H9 (cell line): ENCODE measurements around the gene F3. TPM values are rescaled to one million over a fixed set of nuclear protein-coding genes. Genes with fewer than 3 reads are reported as not detected.

Source experiments
- DNase-seq: peaks from one replicate; pipeline ENCODE4 v3.0.0-alpha.2; 2017
- H2AFZ ChIP-seq: one replicate; pipeline ENCODE4 v1.6.1; 2013; ENCODE audit warnings: mild to moderate bottlenecking, low read length, control low read depth, moderate library complexity
- H2AK5ac ChIP-seq: 2 replicates; pipeline ENCODE4 v1.6.1; 2013; ENCODE audit warnings: low read length, control low read depth, mixed read lengths; ENCODE audit not compliant: insufficient read length
- H2BK120ac ChIP-seq: one replicate; pipeline ENCODE4 v1.6.1; 2013; ENCODE audit warnings: low read depth, mild to moderate bottlenecking, low read length, control low read depth, inconsistent platforms; ENCODE audit not compliant: poor library complexity, severe bottlenecking
- H2BK12ac ChIP-seq: 2 replicates; pipeline ENCODE4 v1.6.1; 2013; ENCODE audit warnings: low read length, control low read depth, mixed read lengths, low read depth; ENCODE audit not compliant: insufficient read length
- H2BK15ac ChIP-seq: 2 replicates; pipeline ENCODE4 v1.6.1; 2013; ENCODE audit warnings: low read depth, low read length, control low read depth
- H2BK20ac ChIP-seq: one replicate; pipeline ENCODE4 v1.6.1; 2013; ENCODE audit warnings: low read depth, mild to moderate bottlenecking, low read length, control low read depth, inconsistent platforms; ENCODE audit not compliant: poor library complexity, severe bottlenecking
- H2BK5ac ChIP-seq: 2 replicates; pipeline ENCODE4 v1.6.1; 2013; ENCODE audit warnings: low read length, control low read depth, mixed read lengths; ENCODE audit not compliant: insufficient read length
- H3K14ac ChIP-seq: 2 replicates; pipeline ENCODE4 v1.6.1; 2013; ENCODE audit warnings: low read length, control low read depth; ENCODE audit not compliant: insufficient read depth
- H3K18ac ChIP-seq: 2 replicates; pipeline ENCODE4 v1.6.1; 2013; ENCODE audit warnings: low read depth, mild to moderate bottlenecking, mixed read lengths, low read length, control low read depth; ENCODE audit not compliant: insufficient read length
- H3K23ac ChIP-seq: 2 replicates; pipeline ENCODE4 v1.6.1; 2013; ENCODE audit warnings: low read length, control low read depth, mixed read lengths, low read depth; ENCODE audit not compliant: insufficient read length
- H3K23me2 ChIP-seq: 2 replicates; pipeline ENCODE4 v1.6.1; 2013; ENCODE audit warnings: low read depth, mild to moderate bottlenecking, mixed read lengths, low read length, control low read depth; ENCODE audit not compliant: insufficient read length, poor library complexity, severe bottlenecking
- H3K27ac ChIP-seq: 2 replicates; pipeline ENCODE4 v1.5.1; 2013; ENCODE audit warnings: low read length, control low read depth, mixed read lengths, low read depth; ENCODE audit not compliant: insufficient read length
- H3K27me3 ChIP-seq: 2 replicates; pipeline ENCODE4 v1.6.1; 2013; ENCODE audit warnings: low read length, control low read depth, inconsistent platforms; ENCODE audit not compliant: insufficient read depth
- H3K4ac ChIP-seq: 2 replicates; pipeline ENCODE4 v1.6.1; 2013; ENCODE audit warnings: low read depth, mild to moderate bottlenecking, control low read depth, inconsistent platforms, low read length, moderate library complexity
- H3K4me1 ChIP-seq: 2 replicates; pipeline ENCODE4 v1.6.1; 2013; ENCODE audit warnings: low read length, control low read depth, inconsistent platforms; ENCODE audit not compliant: insufficient read depth
- H3K4me2 ChIP-seq: 2 replicates; pipeline ENCODE4 v1.6.1; 2013; ENCODE audit warnings: low read length, control low read depth, mixed read lengths; ENCODE audit not compliant: insufficient read length, insufficient read depth
- H3K56ac ChIP-seq: 2 replicates; pipeline ENCODE4 v1.6.1; 2013; ENCODE audit warnings: low read depth, mild to moderate bottlenecking, mixed read lengths, low read length, control low read depth; ENCODE audit not compliant: insufficient read length
- H3K79me1 ChIP-seq: 2 replicates; pipeline ENCODE4 v1.6.1; 2013; ENCODE audit warnings: low read depth, mild to moderate bottlenecking, moderate library complexity, low read length, control low read depth, inconsistent platforms; ENCODE audit not compliant: insufficient read depth, poor library complexity, severe bottlenecking
- H3K79me2 ChIP-seq: 2 replicates; pipeline ENCODE4 v1.6.1; 2013; ENCODE audit warnings: low read length, control low read depth, inconsistent platforms; ENCODE audit not compliant: insufficient read depth
- H3K9ac ChIP-seq: 2 replicates; pipeline ENCODE4 v1.6.1; 2013; ENCODE audit warnings: low read length, control low read depth, mixed read lengths; ENCODE audit not compliant: insufficient read length; ENCODE audit errors: extremely low read depth
- H3K9me3 ChIP-seq: one replicate; pipeline ENCODE4 v1.6.1; 2013; ENCODE audit warnings: low read depth, low read length, inconsistent platforms; ENCODE audit not compliant: control insufficient read depth
- H3T11ph ChIP-seq: one replicate; pipeline ENCODE4 v1.6.1; 2013; ENCODE audit warnings: mild to moderate bottlenecking, low read length, control low read depth, inconsistent platforms
- H4K20me1 ChIP-seq: one replicate; pipeline ENCODE4 v1.6.1; 2013; ENCODE audit not compliant: control insufficient read depth, insufficient read length, insufficient read depth
- H4K5ac ChIP-seq: 2 replicates; pipeline ENCODE4 v1.6.1; 2013; ENCODE audit warnings: low read depth, mild to moderate bottlenecking, mixed read lengths, low read length, control low read depth; ENCODE audit not compliant: insufficient read length
- H4K8ac ChIP-seq: replicated peaks from 2 replicates; pipeline ENCODE4 v1.6.1; 2013; ENCODE audit warnings: low read length, control low read depth, mixed read lengths, low read depth; ENCODE audit not compliant: insufficient read length
- H4K91ac ChIP-seq: 2 replicates; pipeline ENCODE4 v1.6.1; 2013; ENCODE audit warnings: low read depth, mild to moderate bottlenecking, moderate library complexity, mixed read lengths, low read length, control low read depth; ENCODE audit not compliant: insufficient read length
- H3K27ac Mint-ChIP-seq, 3 experiments: 2 replicates in 2 of 3; 3 replicates in 1 of 3; pipeline ENCODE4 v1.8.0; 2020 to 2021; ENCODE audit warnings: mixed read lengths in 3 of 3, mild to moderate bottlenecking in 1 of 3, moderate library complexity in 1 of 3
- H3K27me3 Mint-ChIP-seq: 2 replicates; pipeline ENCODE4 v1.8.0; 2021; ENCODE audit warnings: low read depth, mild to moderate bottlenecking, moderate library complexity, mixed read lengths
- H3K36me3 Mint-ChIP-seq, 3 experiments: 2 replicates in 2 of 3; 3 replicates in 1 of 3; pipeline ENCODE4 v1.8.0; 2020 to 2021; ENCODE audit warnings: low read depth in 3 of 3, mixed read lengths in 3 of 3; ENCODE audit not compliant: insufficient read depth in 1 of 3
- H3K4me1 Mint-ChIP-seq, 2 experiments: 2 replicates each; pipeline ENCODE4 v1.8.0; 2020; ENCODE audit warnings: mixed read lengths in 2 of 2
- H3K4me3 Mint-ChIP-seq, 2 experiments: 2 replicates in 1 of 2; 3 replicates in 1 of 2; pipeline ENCODE4 v1.8.0; 2020 to 2021; ENCODE audit warnings: mild to moderate bottlenecking in 2 of 2, mixed read lengths in 2 of 2, moderate library complexity in 1 of 2
- H3K9me3 Mint-ChIP-seq, 2 experiments: 2 replicates in 1 of 2; 3 replicates in 1 of 2; pipeline ENCODE4 v1.8.0; 2020; ENCODE audit warnings: mild to moderate bottlenecking in 2 of 2, mixed read lengths in 2 of 2, moderate library complexity in 1 of 2
- CTCF ChIP-seq: fragments of 200-600 bp; sonication (generic); conservative IDR thresholded peaks from 3 replicates; pipeline ENCODE4 v1.8.0; 2021; ENCODE audit warnings: antibody characterized with exemption, mild to moderate bottlenecking
- WGBS: extraction: QIAGEN DNeasy Blood & Tissue Kit; methylation state at CpG from one replicate; pipeline ENCODE4 v1.1.7; 2013; ENCODE audit warnings: missing lambda C conversion rate, low lambda C conversion rate, mixed read lengths; ENCODE audit not compliant: insufficient read length; ENCODE audit errors: extremely low coverage; 5-methylcytosine and 5-hydroxymethylcytosine counted together
- total RNA-seq: library from RNA; stranded (reverse); gene quantifications from 2 replicates; pipeline ENCODE4 v1.2.1, GENCODE V29; 2021

The F3 gene
- total RNA-seq, 1 experiment from 2014 or later = 21.7 TPM

DNA sequence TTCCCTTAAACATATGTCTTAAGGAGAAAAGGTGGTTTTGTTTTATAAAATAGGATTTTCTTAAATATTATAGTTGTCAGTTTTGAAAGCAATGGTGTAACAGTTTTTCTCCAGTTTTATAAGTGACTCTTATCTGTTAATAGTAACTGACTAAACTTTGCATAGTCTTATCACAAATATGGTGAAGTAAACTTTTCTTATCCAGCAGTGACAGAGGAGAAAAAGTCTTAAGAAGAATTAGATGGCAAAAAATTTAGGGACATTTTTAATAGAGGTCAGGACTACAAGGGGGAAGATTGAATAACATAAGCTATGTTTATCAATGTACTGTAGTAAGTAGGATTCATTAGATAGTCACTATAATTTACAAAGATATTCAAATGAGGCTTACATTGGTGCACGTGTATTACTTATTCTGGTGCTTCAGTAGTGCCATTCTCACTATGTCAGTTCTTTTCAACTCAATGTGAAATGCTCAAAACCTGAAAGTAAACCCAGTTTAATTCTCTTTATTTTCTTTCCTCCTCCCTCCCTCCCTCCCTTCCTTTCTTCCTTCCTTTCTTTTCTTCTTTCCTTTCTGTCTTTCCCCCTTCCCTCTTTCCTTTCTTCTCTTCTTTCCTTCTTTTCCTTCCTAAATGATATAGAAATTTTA lies 26.1 kb downstream of the F3 start:
- H3K27ac Mint-ChIP-seq = no peak overlapping the region
- no peak for DNase-seq
- no CpG with 5 or more reads among the region's 1 CpG for WGBS
- Histone ChIP-seq H3K9me3 (no peaks in the 10 kb centered on the region), H3K56ac (no peak overlapping the region), H4K20me1 (no peaks in the 10 kb centered on the region), H2BK15ac (no peak overlapping the region), H4K5ac (no peak overlapping the region), H3K4me2 (no peak overlapping the region), H3K23me2 (no peaks in the 10 kb centered on the region), H3K4ac (no peak overlapping the region), H2AFZ (no peak overlapping the region), H2BK12ac (no peak overlapping the region), H3K27me3 (no peaks in the 10 kb centered on the region), H3K14ac (no peak overlapping the region), H2BK5ac (no peak overlapping the region), H4K91ac (no peak overlapping the region), H2BK120ac (no peak overlapping the region), H3K79me1 (no peaks in the 10 kb centered on the region), H3K18ac (no peak overlapping the region), H3K79me2 (no peaks in the 10 kb centered on the region), H3K23ac (no peak overlapping the region), H3K4me1 (no peaks in the 10 kb centered on the region), H3T11ph (no peak overlapping the region), H4K8ac (no peak overlapping the region), H2AK5ac (no peak overlapping the region), H3K9ac (no peak overlapping the region), H3K27ac (no peak overlapping the region), H2BK20ac (no peak overlapping the region)
- 0 out of 5 replicates have a peak, but pooled peaks cover 0 to 2% of the 10 kb centered on the region in 2 experiments for H3K9me3 Mint-ChIP-seq
- H3K27me3 Mint-ChIP-seq = no peaks in the 10 kb centered on the region
- peaks cover 0 to 7% of the 10 kb centered on the region in 2 experiments; a peak in 2 of 4 replicates for H3K4me1 Mint-ChIP-seq
- TF ChIP-seq CTCF = no peak
- H3K36me3 Mint-ChIP-seq = peaks cover 2 to 4% (median 3%) of the 10 kb centered on the region in 3 experiments; a peak in 2 of 7 replicates
- no peak overlapping the region for H3K4me3 Mint-ChIP-seq
